Measurements from ENCODE around the gene MBD3.

Gene MBD3

DNA sequence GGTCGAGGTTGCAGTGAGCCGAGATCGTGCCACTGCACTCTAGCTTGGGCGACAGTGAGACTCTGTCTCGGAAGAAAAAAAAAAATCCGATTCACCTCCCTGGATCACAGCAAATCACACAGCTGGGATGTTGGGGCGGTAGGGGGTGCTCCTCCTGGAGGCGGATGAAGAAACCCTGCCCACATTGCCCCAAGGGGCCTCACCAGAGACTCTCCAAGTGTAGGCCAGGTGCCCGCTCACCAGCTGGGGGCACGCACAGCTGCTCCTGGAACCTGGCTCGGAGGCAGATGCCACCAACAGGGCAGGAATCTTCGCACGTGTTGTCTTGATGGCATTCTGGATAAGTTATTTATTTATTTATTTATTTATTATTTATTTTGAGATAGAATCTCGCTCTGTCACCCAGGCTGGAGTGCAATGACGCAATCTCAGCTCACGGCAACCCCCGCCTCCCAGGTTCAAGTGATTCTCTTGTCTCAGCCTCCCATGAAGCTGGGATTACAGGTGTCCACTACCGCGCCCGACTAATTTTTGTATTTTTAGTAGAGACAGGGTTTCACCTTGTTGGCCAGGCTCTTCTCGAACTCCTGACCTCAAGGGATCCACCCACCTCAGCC lies 9.5 kb upstream of the MBD3 start:
- ATAC-seq: no peak
- TF ChIP-seq ZNF8 (CRISPR knock-in tag; IDR thresholded peaks at IDR 0.05) (no peak), ISL1 (CRISPR knock-in tag; IDR thresholded peaks at IDR 0.05) (no peak), ZC3H10 (CRISPR knock-in tag; IDR thresholded peaks at IDR 0.05) (no peak), BACH2 (CRISPR knock-in tag; IDR thresholded peaks at IDR 0.05; ENCODE audit: borderline replicate concordance) (no peak), TCF4 (CRISPR knock-in tag; IDR thresholded peaks at IDR 0.05; ENCODE audit: borderline replicate concordance) (no peak), TSHZ2 (CRISPR knock-in tag; IDR thresholded peaks at IDR 0.05) (no peak), ZNF565 (CRISPR knock-in tag; conservative IDR thresholded peaks at IDR 0.05; ENCODE audit: low read depth) (no peak), CREB5 (CRISPR knock-in tag; IDR thresholded peaks at IDR 0.05; ENCODE audit: low read depth) (no peak), OSR1 (CRISPR knock-in tag; IDR thresholded peaks at IDR 0.05) (no peak), PATZ1 (CRISPR knock-in tag; IDR thresholded peaks at IDR 0.05; ENCODE audit: borderline replicate concordance) (no peak), CSDC2 (CRISPR knock-in tag; IDR thresholded peaks at IDR 0.05) (no peak), POU6F1 (CRISPR knock-in tag; IDR thresholded peaks at IDR 0.05; ENCODE audit: borderline replicate concordance, low read depth) (no peak), ARNTL (CRISPR knock-in tag; IDR thresholded peaks at IDR 0.05; ENCODE audit: borderline replicate concordance, low read depth) (no peak), ZFP30 (CRISPR knock-in tag; IDR thresholded peaks at IDR 0.05) (no peak), GLIS3 (CRISPR knock-in tag; IDR thresholded peaks at IDR 0.05) (no peak), ESRRG (CRISPR knock-in tag; IDR thresholded peaks at IDR 0.05) (no peak), ZNF70 (CRISPR knock-in tag; IDR thresholded peaks at IDR 0.05) (no peak), TOX (CRISPR knock-in tag; IDR thresholded peaks at IDR 0.05; ENCODE audit: borderline replicate concordance) (no peak)
- TF ChIP-seq, protein P1, sequence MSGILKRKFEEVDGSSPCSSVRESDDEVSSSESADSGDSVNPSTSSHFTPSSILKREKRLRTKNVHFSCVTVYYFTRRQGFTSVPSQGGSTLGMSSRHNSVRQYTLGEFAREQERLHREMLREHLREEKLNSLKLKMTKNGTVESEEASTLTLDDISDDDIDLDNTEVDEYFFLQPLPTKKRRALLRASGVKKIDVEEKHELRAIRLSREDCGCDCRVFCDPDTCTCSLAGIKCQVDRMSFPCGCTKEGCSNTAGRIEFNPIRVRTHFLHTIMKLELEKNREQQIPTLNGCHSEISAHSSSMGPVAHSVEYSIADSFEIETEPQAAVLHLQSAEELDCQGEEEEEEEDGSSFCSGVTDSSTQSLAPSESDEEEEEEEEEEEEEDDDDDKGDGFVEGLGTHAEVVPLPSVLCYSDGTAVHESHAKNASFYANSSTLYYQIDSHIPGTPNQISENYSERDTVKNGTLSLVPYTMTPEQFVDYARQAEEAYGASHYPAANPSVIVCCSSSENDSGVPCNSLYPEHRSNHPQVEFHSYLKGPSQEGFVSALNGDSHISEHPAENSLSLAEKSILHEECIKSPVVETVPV (CRISPR knock-in tag; IDR thresholded peaks at IDR 0.05): no peak

DNA sequence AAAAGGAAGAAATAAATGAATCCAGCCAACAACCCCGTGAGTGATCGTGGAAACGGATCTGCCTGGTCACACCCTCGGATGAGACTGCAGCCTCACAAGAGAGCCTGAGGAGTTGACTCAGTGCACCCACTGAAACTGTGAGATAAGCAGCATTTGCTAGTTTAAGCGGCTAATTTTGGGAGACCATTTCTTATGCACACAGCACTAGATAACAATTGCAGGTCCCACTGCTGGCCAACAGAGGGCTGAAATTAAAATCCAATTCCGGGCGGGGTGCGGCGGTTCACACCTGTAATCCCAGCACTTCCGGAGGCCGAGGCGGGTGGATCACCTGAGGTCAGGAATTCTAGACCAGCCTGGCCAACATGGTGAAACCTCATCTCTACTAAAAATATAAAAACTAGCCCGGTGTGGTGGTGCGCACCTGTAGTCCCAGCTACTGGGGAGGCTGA lies 9.0 kb upstream of the MBD3 start:
- TF ChIP-seq POU6F1 (CRISPR knock-in tag; IDR thresholded peaks at IDR 0.05; ENCODE audit: borderline replicate concordance, low read depth): no peak
- no peak for TF ChIP-seq RARB (CRISPR knock-in tag; IDR thresholded peaks at IDR 0.05)
- no peak for TF ChIP-seq SNAI2 (CRISPR knock-in tag; IDR thresholded peaks at IDR 0.05)
- TF ChIP-seq ZFP3 (CRISPR knock-in tag; IDR thresholded peaks at IDR 0.05): no peak
- TF ChIP-seq OSR1 (CRISPR knock-in tag; IDR thresholded peaks at IDR 0.05): no peak
- no peak for TF ChIP-seq ZC3H10 (CRISPR knock-in tag; IDR thresholded peaks at IDR 0.05)
- ATAC-seq: no peak
